IMR-90 (cell line): ENCODE measurements around the gene SNAP29. TPM values are rescaled to one million over a fixed set of nuclear protein-coding genes. Genes with fewer than 3 reads are reported as not detected.

ENCODE experiments used
- ATAC-seq: fragments of 200-7000 bp; cut with Tn5 transposase; 2 replicates; pipeline ENCODE4 v1.9.1; 2020; ENCODE audit warnings: low read depth, mild to moderate bottlenecking, moderate library complexity
- BruUV-seq: library from RNA; stranded (reverse); fragments of 400-500 nt; replicated peaks from 2 replicates; lab custom pipeline; 2021; lab: Mats Ljungman, UMichigan
- CTCF ChIA-PET: fragments of 300-600 bp; formaldehyde crosslinking; extraction: SDS; loops from one replicate; lab custom pipeline; 2021; ENCODE audit warnings: antibody characterized with exemption; lab: Yijun Ruan, JAX
- POLR2A ChIA-PET: fragments of 300-600 bp; sonication (Branson Sonifier 250); formaldehyde crosslinking; loops from one replicate; lab custom pipeline; 2022; ENCODE audit warnings: antibody characterized with exemption; ENCODE audit not compliant: unreplicated experiment; lab: Charles Lee
- DNase-seq: peaks from one replicate; pipeline ENCODE4 v3.0.0; 2013
- H2AFZ ChIP-seq: replicated peaks from 2 replicates; pipeline ENCODE3; 2013; ENCODE audit warnings: low read length, mild to moderate bottlenecking; ENCODE audit not compliant: poor library complexity
- H2AK5ac ChIP-seq: 2 replicates; pipeline ENCODE4 v1.6.1; 2013; ENCODE audit warnings: low read depth, low read length, inconsistent platforms
- H2AK9ac ChIP-seq: replicated peaks from 2 replicates; pipeline ENCODE3; 2013; ENCODE audit warnings: mild to moderate bottlenecking, low read depth, low read length, moderate library complexity; ENCODE audit not compliant: poor library complexity
- H2BK120ac ChIP-seq: 2 replicates; pipeline ENCODE4 v1.6.1; 2013; ENCODE audit warnings: low read depth, low read length, inconsistent platforms
- H2BK15ac ChIP-seq: 3 replicates; pipeline ENCODE4 v1.6.1; 2013; ENCODE audit warnings: low read depth, low read length, inconsistent platforms
- H2BK20ac ChIP-seq: 2 replicates; pipeline ENCODE4 v1.6.1; 2013; ENCODE audit warnings: low read depth, mild to moderate bottlenecking, inconsistent platforms, low read length, moderate library complexity
- H2BK5ac ChIP-seq: 2 replicates; pipeline ENCODE4 v1.6.1; 2013; ENCODE audit warnings: mild to moderate bottlenecking, low read depth, low read length, inconsistent platforms; ENCODE audit not compliant: poor library complexity, severe bottlenecking
- H3K14ac ChIP-seq: replicated peaks from 2 replicates; pipeline ENCODE4 v1.6.1; 2013; ENCODE audit warnings: low read depth, low read length, inconsistent platforms
- H3K18ac ChIP-seq: 2 replicates; pipeline ENCODE4 v1.6.1; 2013; ENCODE audit warnings: low read depth, low read length, control low read depth
- H3K23ac ChIP-seq: 2 replicates; pipeline ENCODE4 v1.6.1; 2013; ENCODE audit warnings: low read depth, low read length, inconsistent platforms
- H3K27ac ChIP-seq: 2 replicates; pipeline ENCODE4 v1.5.1; 2013; ENCODE audit warnings: mild to moderate bottlenecking, control low read depth, low read length; ENCODE audit not compliant: insufficient read depth
- H3K27me3 ChIP-seq: 2 replicates; pipeline ENCODE4 v1.6.1; 2013; ENCODE audit warnings: low read length; ENCODE audit not compliant: control insufficient read depth, insufficient read depth
- H3K36me3 ChIP-seq: 2 replicates; pipeline ENCODE4 v1.6.1; 2013; ENCODE audit warnings: low read length, mixed read lengths; ENCODE audit not compliant: control insufficient read depth, insufficient read depth
- H3K4ac ChIP-seq: 2 replicates; pipeline ENCODE4 v1.6.1; 2013; ENCODE audit warnings: low read depth, low read length, inconsistent platforms
- H3K4me1 ChIP-seq: 2 replicates; pipeline ENCODE4 v1.6.1; 2013; ENCODE audit warnings: low read length, mixed read lengths; ENCODE audit not compliant: control insufficient read depth, insufficient read depth
- H3K4me2 ChIP-seq: 2 replicates; pipeline ENCODE4 v1.6.1; 2013; ENCODE audit warnings: low read depth, mild to moderate bottlenecking, control low read depth, low read length, moderate library complexity
- H3K4me3 ChIP-seq: 2 replicates; pipeline ENCODE4 v1.5.1; 2013; ENCODE audit warnings: low read depth, mild to moderate bottlenecking, control low read depth, low read length, moderate library complexity; ENCODE audit not compliant: insufficient read depth
- H3K56ac ChIP-seq: 2 replicates; pipeline ENCODE4 v1.6.1; 2013; ENCODE audit warnings: low read length, inconsistent platforms; ENCODE audit not compliant: insufficient read depth; ENCODE audit errors: extremely low read depth
- H3K79me1 ChIP-seq, 2 experiments: 2 replicates each; pipeline ENCODE4 v1.6.1; 2013; ENCODE audit warnings: low read length in 2 of 2, inconsistent platforms in 1 of 2, low read depth in 1 of 2
- H3K9ac ChIP-seq: 2 replicates; pipeline ENCODE4 v1.6.1; 2013; ENCODE audit warnings: low read depth, low read length, control low read depth
- H3K9me1 ChIP-seq: 2 replicates; pipeline ENCODE4 v1.6.1; 2013; ENCODE audit warnings: low read length, inconsistent platforms; ENCODE audit not compliant: insufficient read depth
- H3K9me3 ChIP-seq: 2 replicates; pipeline ENCODE4 v1.6.1; 2013; ENCODE audit warnings: low read length; ENCODE audit not compliant: control insufficient read depth, insufficient read depth
- H4K20me1 ChIP-seq: 2 replicates; pipeline ENCODE4 v1.6.1; 2013; ENCODE audit warnings: low read length, inconsistent platforms; ENCODE audit not compliant: insufficient read depth
- H4K5ac ChIP-seq: 2 replicates; pipeline ENCODE4 v1.6.1; 2013; ENCODE audit warnings: mild to moderate bottlenecking, low read depth, low read length, control low read depth
- H4K8ac ChIP-seq, 2 experiments: 2 replicates each; pipeline ENCODE4 v1.6.1; 2013; ENCODE audit warnings: low read depth in 2 of 2, low read length in 2 of 2, control low read depth in 1 of 2, inconsistent platforms in 1 of 2
- H4K91ac ChIP-seq: 2 replicates; pipeline ENCODE4 v1.6.1; 2013; ENCODE audit warnings: low read depth, low read length, inconsistent platforms; ENCODE audit not compliant: insufficient read depth
- BHLHE40 ChIP-seq: fragments of 150-350 bp; IDR thresholded peaks from 2 replicates; pipeline ENCODE4 v1.6.1; 2016; ENCODE audit warnings: mild to moderate bottlenecking, low read depth, low read length
- CEBPB ChIP-seq: IDR thresholded peaks from 2 replicates; pipeline ENCODE4 v1.6.1; 2012; ENCODE audit warnings: low read depth, low read length, improper control_type of control experiment
- CHD1 ChIP-seq: IDR thresholded peaks from 2 replicates; pipeline ENCODE4 v1.6.1; 2012; ENCODE audit warnings: low read depth, low read length, improper control_type of control experiment
- CTCF ChIP-seq: conservative IDR thresholded peaks from 2 replicates; pipeline ENCODE4 v1.5.1; 2012; ENCODE audit warnings: mild to moderate bottlenecking, low read depth, low read length, improper control_type of control experiment
- ELK1 ChIP-seq: fragments of 150-350 bp; IDR thresholded peaks from 2 replicates; pipeline ENCODE4 v1.6.1; 2016; ENCODE audit warnings: low read depth, mild to moderate bottlenecking, low read length, moderate library complexity, borderline replicate concordance
- FOS ChIP-seq: fragments of 150-350 bp; IDR thresholded peaks from 2 replicates; pipeline ENCODE4 v1.6.1; 2016; ENCODE audit warnings: low read depth, low read length
- MAFK ChIP-seq: IDR thresholded peaks from 2 replicates; pipeline ENCODE4 v1.6.1; 2012; ENCODE audit warnings: low read depth, low read length, improper control_type of control experiment
- MAZ ChIP-seq: IDR thresholded peaks from 2 replicates; pipeline ENCODE4 v1.6.1; 2012; ENCODE audit warnings: low read depth, mild to moderate bottlenecking, low read length, improper control_type of control experiment, moderate library complexity, borderline replicate concordance
- MXI1 ChIP-seq: IDR thresholded peaks from 2 replicates; pipeline ENCODE4 v1.6.1; 2012; ENCODE audit warnings: low read depth, mild to moderate bottlenecking, low read length, moderate library complexity, borderline replicate concordance
- NFE2L2 ChIP-seq: fragments of 150-350 bp; IDR thresholded peaks from 2 replicates; pipeline ENCODE4 v1.6.1; 2016; ENCODE audit warnings: low read depth, mild to moderate bottlenecking, low read length
- POLR2A ChIP-seq: IDR thresholded peaks from 2 replicates; pipeline ENCODE4 v1.6.1; 2012; ENCODE audit warnings: mild to moderate bottlenecking, low read depth, low read length
- RAD21 ChIP-seq: IDR thresholded peaks from 2 replicates; pipeline ENCODE4 v1.6.1; 2012; ENCODE audit warnings: low read length, improper control_type of control experiment
- RCOR1 ChIP-seq: IDR thresholded peaks from 2 replicates; pipeline ENCODE4 v1.6.1; 2012; ENCODE audit warnings: mild to moderate bottlenecking, low read length, improper control_type of control experiment; ENCODE audit not compliant: insufficient replicate concordance
- RFX5 ChIP-seq: IDR thresholded peaks from 2 replicates; pipeline ENCODE4 v1.8.0; 2012; ENCODE audit warnings: low read depth, mild to moderate bottlenecking, low read length, moderate library complexity
- SMC3 ChIP-seq: fragments of 150-350 bp; IDR thresholded peaks from 2 replicates; pipeline ENCODE4 v1.6.1; 2016; ENCODE audit warnings: low read depth, mild to moderate bottlenecking, antibody characterized with exemption, low read length, moderate library complexity
- USF2 ChIP-seq: fragments of 150-350 bp; IDR thresholded peaks from 2 replicates; pipeline ENCODE4 v1.6.1; 2017; ENCODE audit warnings: mild to moderate bottlenecking, antibody characterized with exemption, low read length, low read depth
- WGBS, 2 experiments: methylation state at CpG; one replicate each; pipeline versions ENCODE4 v1.1.5 to v1.1.7; 2013; ENCODE audit warnings: missing lambda C conversion rate in 2 of 2; ENCODE audit not compliant: insufficient read length in 1 of 2; ENCODE audit errors: extremely low coverage in 2 of 2; 5-methylcytosine and 5-hydroxymethylcytosine counted together
- dilution Hi-C: fragments of 300-500 bp; cut with HindIII; formaldehyde crosslinking; loops from one replicate; pipeline ENCODE4 v1.14.3; 2018; ENCODE audit warnings: low sequenced_read_pairs; ENCODE audit not compliant: unreplicated experiment
- in situ Hi-C: fragments of 300-500 bp; cut with MboI; formaldehyde crosslinking; loops from 3 replicates; pipeline ENCODE4 v1.14.3; 2019; ENCODE audit warnings: low sequenced_read_pairs, inconsistent platforms, mixed read lengths
- intact Hi-C: fragments of 100-400 bp; cut with micrococcal nuclease; formaldehyde crosslinking; loops from 2 replicates; pipeline ENCODE4 v1.10.0; 2022
- polyA plus RNA-seq, 3 experiments: library from polyadenylated mRNA; depleted of rRNA; stranded (reverse); fragments of >200 nt; gene quantifications; 2 replicates each; pipeline ENCODE4 v1.2.3, GENCODE V29; 2012; ENCODE audit warnings: low replicate concordance in 1 of 3
- total RNA-seq: library from RNA; depleted of rRNA; stranded (reverse); fragments of >200 nt; gene quantifications from 2 replicates; pipeline ENCODE4 v1.2.3, GENCODE V29; 2012

The SNAP29 gene
- total and polyA plus RNA-seq, 2 of the 4 experiments (the other 2 are of a cell fraction): 10.6 to 29.5 TPM

GRCh38 chr22:20853236-20853660, 5.6 kb upstream of the SNAP29 start:
- Histone ChIP-seq H3K27me3 (no peaks in the 10 kb centered on the region), H3K14ac (no peak overlapping the region), H3K4ac (no peak overlapping the region), H3K4me2 (no peak overlapping the region), H3K4me1 (peaks cover 7% of the 10 kb centered on the region), H3K4me3 (no peak overlapping the region), H3K27ac (no peak overlapping the region), H3K9me1 (peaks cover 21% of the 10 kb centered on the region), H2AK9ac (no peak overlapping the region), H3K18ac (no peak overlapping the region), H3K79me1 (peaks cover 29 to 77% of the 10 kb centered on the region in 2 experiments), H4K8ac (no peak overlapping the region), H4K91ac (no peak overlapping the region), H2BK15ac (no peak overlapping the region), H4K5ac (no peak overlapping the region), H3K56ac (no peak overlapping the region), H4K20me1 (peaks cover 75% of the 10 kb centered on the region), H2BK120ac (no peak overlapping the region), H3K9ac (no peak overlapping the region), H3K9me3 (no peaks in the 10 kb centered on the region), H2AK5ac (no peak overlapping the region), H2BK20ac (no peak overlapping the region), H2BK5ac (no peak overlapping the region), H3K36me3 (no peaks in the 10 kb centered on the region), H2AFZ (no peak overlapping the region), H3K23ac (no peak overlapping the region)
- no TSS peak for BruUV-seq
- TF ChIP-seq ELK1 (no peak), USF2 (no peak), RCOR1 (no peak), MAZ (no peak), BHLHE40 (no peak), POLR2A (no peak), MAFK (no peak), CTCF (no peak), FOS (no peak), SMC3 (no peak), NFE2L2 (no peak), RFX5 (no peak), RAD21 (no peak), CEBPB (no peak), CHD1 (no peak), MXI1 (no peak)
- ChIA-PET CTCF (no interaction called here), POLR2A (no interaction called here)
- ATAC-seq (no peak), DNase-seq (no peak)
- WGBS, 2 experiments: no CpG with 5 or more reads among the region's 3 CpGs
- in situ Hi-C loops: no loop called here
- dilution Hi-C loops: no loop called here
- intact Hi-C loops: loop anchor here (5.0 kb wide), 1 partner anchor 46 kb away; no protein-coding TSS in a partner anchor
